HL-60 (cell line): Measurements from ENCODE around the gene KCNQ1.

Experiments used
- DNase-seq, 2 experiments: peaks; one replicate each; pipeline ENCODE4 v3.0.0-alpha.2; 2010 to 2020; ENCODE audit warnings: low read depth in 1 of 2, low spot score in 1 of 2
- H3K27ac ChIP-seq: fragments of 250-450 bp; sonication (Bioruptor Pico); replicated peaks from 2 replicates; pipeline ENCODE4 v1.5.1; 2020; ENCODE audit warnings: mild to moderate bottlenecking, moderate library complexity
- H3K27me3 ChIP-seq: fragments of 250-450 bp; sonication (Bioruptor Pico); 2 replicates; pipeline ENCODE4 v1.5.1; 2021; ENCODE audit warnings: mild to moderate bottlenecking, moderate library complexity; ENCODE audit not compliant: insufficient read depth, poor library complexity, severe bottlenecking
- H3K4me3 ChIP-seq: replicated peaks from 2 replicates; pipeline ENCODE4 v1.5.1; 2011; ENCODE audit warnings: mild to moderate bottlenecking, control low read depth, low read length; ENCODE audit not compliant: insufficient read depth
- CTCF ChIP-seq: IDR thresholded peaks from one replicate; pipeline ENCODE4 v1.5.1; 2011; ENCODE audit warnings: low read length, control low read depth, inconsistent platforms; ENCODE audit not compliant: insufficient read depth
- GABPA ChIP-seq: IDR thresholded peaks from 2 replicates; pipeline ENCODE4 v1.6.1; 2012; ENCODE audit warnings: low read depth
- POLR2AphosphoS5 ChIP-seq: IDR thresholded peaks from 2 replicates; pipeline ENCODE4 v1.6.1; 2012; ENCODE audit warnings: low read depth
- REST ChIP-seq: IDR thresholded peaks from 2 replicates; pipeline ENCODE4 v1.6.1; 2012; ENCODE audit warnings: low read depth; ENCODE audit not compliant: insufficient replicate concordance
- SPI1 ChIP-seq: IDR thresholded peaks from 2 replicates; pipeline ENCODE4 v1.6.1; 2012; ENCODE audit warnings: low read depth, mild to moderate bottlenecking, borderline replicate concordance

Gene KCNQ1

GRCh38 chr11:2453436-2453835 lies 8.6 kb downstream of the KCNQ1 start:
- TF ChIP-seq REST (no peak), POLR2AphosphoS5 (no peak), GABPA (no peak), SPI1 (no peak), CTCF (no peak)

GRCh38 chr11:2458321-2458720 lies 13.5 kb downstream of the KCNQ1 start:
- no peak overlapping the region for H3K27ac ChIP-seq
- no peak for TF ChIP-seq CTCF
- no peak for TF ChIP-seq REST
- no peak for TF ChIP-seq SPI1
- no peak for TF ChIP-seq POLR2AphosphoS5
- TF ChIP-seq GABPA = no peak
- no peak for DNase-seq
- peaks cover 4% of the 10 kb centered on the region for H3K27me3 ChIP-seq
- no peak overlapping the region for H3K4me3 ChIP-seq

More at GRCh38 chr11:2453436-2453835, 8.6 kb downstream of the KCNQ1 start:
- Histone ChIP-seq H3K4me3 (no peak overlapping the region), H3K27me3 (peaks cover 2% of the 10 kb centered on the region), H3K27ac (no peak overlapping the region)
- DNase-seq = no peak

GRCh38 chr11:2459016-2459725 lies 14.4 kb downstream of the KCNQ1 start:
- DNase-seq = no peak
- TF ChIP-seq POLR2AphosphoS5 (no peak), GABPA (no peak), SPI1 (no peak), CTCF (no peak), REST (no peak)
- Histone ChIP-seq H3K4me3 (no peak overlapping the region), H3K27ac (no peak overlapping the region), H3K27me3 (peaks cover 4% of the 10 kb centered on the region)
